Glutamatergic neuron (in vitro differentiated cells): ENCODE results near the gene SLC39A3. TPM values are rescaled to one million over a fixed set of nuclear protein-coding genes. Genes with fewer than 3 reads are reported as not detected.

Source experiments
- DNase-seq: peaks from one replicate; pipeline ENCODE4 v3.0.0; 2022
- H3K27ac Mint-ChIP-seq: one replicate; pipeline ENCODE4 v1.8.0; 2020; ENCODE audit warnings: mild to moderate bottlenecking, mixed read lengths, inconsistent platforms; ENCODE audit not compliant: unreplicated experiment
- H3K27me3 Mint-ChIP-seq: one replicate; pipeline ENCODE4 v1.8.0; 2020; ENCODE audit warnings: mild to moderate bottlenecking, moderate library complexity, mixed read lengths, inconsistent platforms; ENCODE audit not compliant: unreplicated experiment
- H3K36me3 Mint-ChIP-seq: one replicate; pipeline ENCODE4 v1.8.0; 2020; ENCODE audit warnings: mild to moderate bottlenecking, mixed read lengths, inconsistent platforms; ENCODE audit not compliant: unreplicated experiment
- H3K4me1 Mint-ChIP-seq: one replicate; pipeline ENCODE4 v1.8.0; 2020; ENCODE audit warnings: mild to moderate bottlenecking, low read depth, mixed read lengths, inconsistent platforms; ENCODE audit not compliant: unreplicated experiment
- H3K4me3 Mint-ChIP-seq: one replicate; pipeline ENCODE4 v1.8.0; 2020; ENCODE audit warnings: mild to moderate bottlenecking, mixed read lengths, inconsistent platforms; ENCODE audit not compliant: unreplicated experiment
- H3K9me3 Mint-ChIP-seq: one replicate; pipeline ENCODE4 v1.8.0; 2020; ENCODE audit warnings: mild to moderate bottlenecking, moderate library complexity, mixed read lengths, inconsistent platforms; ENCODE audit not compliant: unreplicated experiment
- total RNA-seq: library from RNA; stranded (reverse); fragmentation: NEBNext Ultra II Directional; extraction: Animal tissue kit (Norgen Biotek cat#: 25700); gene quantifications from one replicate; pipeline ENCODE4 v1.2.1, GENCODE V29; 2021; ENCODE audit not compliant: unreplicated experiment
- TF ChIP-seq, protein P1 (sequence below): fragments of 200-600 bp; sonication (generic); IDR thresholded peaks from one replicate; pipeline ENCODE4 v1.5.0; 2021; ENCODE audit not compliant: partially characterized antibody, unreplicated experiment

SLC39A3 gene
- total RNA-seq, 1 donor from 2014 or later, result 40.8 TPM

DNA sequence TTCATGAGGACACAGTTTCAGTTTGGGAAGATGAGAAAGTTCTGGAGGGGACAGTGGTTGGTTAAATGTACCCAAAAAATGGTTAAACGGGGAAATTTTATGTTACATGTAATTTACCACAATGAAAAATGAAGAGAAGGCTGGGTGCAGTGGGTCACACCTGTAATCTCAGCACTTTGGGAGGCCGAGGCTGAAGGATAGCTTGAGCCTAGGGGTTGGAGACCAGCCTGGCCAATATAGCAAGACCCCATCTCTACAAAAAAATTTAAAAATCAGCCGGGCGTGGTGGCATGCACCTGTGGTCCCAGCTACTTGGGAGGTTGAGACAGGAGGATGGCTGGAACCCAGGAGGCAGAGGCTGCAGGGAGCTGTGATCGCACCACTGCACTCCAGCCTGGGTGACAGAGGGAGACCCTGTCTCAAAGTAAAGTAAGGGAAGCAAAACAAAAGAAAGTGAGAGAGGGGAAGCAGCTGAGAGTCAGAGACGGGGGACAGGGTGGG lies 54.6 kb downstream of the SLC39A3 start:
- no peak overlapping the region for H3K27ac Mint-ChIP-seq
- TF ChIP-seq, protein P1, sequence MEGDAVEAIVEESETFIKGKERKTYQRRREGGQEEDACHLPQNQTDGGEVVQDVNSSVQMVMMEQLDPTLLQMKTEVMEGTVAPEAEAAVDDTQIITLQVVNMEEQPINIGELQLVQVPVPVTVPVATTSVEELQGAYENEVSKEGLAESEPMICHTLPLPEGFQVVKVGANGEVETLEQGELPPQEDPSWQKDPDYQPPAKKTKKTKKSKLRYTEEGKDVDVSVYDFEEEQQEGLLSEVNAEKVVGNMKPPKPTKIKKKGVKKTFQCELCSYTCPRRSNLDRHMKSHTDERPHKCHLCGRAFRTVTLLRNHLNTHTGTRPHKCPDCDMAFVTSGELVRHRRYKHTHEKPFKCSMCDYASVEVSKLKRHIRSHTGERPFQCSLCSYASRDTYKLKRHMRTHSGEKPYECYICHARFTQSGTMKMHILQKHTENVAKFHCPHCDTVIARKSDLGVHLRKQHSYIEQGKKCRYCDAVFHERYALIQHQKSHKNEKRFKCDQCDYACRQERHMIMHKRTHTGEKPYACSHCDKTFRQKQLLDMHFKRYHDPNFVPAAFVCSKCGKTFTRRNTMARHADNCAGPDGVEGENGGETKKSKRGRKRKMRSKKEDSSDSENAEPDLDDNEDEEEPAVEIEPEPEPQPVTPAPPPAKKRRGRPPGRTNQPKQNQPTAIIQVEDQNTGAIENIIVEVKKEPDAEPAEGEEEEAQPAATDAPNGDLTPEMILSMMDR, result no peak
- peaks cover 5% of the 10 kb centered on the region for H3K27me3 Mint-ChIP-seq
- DNase-seq, result no peak
- H3K36me3 Mint-ChIP-seq, result no peaks in the 10 kb centered on the region
- H3K9me3 Mint-ChIP-seq, result peaks cover 2% of the 10 kb centered on the region
- H3K4me3 Mint-ChIP-seq, result no peak overlapping the region
- no peaks in the 10 kb centered on the region for H3K4me1 Mint-ChIP-seq

DNA sequence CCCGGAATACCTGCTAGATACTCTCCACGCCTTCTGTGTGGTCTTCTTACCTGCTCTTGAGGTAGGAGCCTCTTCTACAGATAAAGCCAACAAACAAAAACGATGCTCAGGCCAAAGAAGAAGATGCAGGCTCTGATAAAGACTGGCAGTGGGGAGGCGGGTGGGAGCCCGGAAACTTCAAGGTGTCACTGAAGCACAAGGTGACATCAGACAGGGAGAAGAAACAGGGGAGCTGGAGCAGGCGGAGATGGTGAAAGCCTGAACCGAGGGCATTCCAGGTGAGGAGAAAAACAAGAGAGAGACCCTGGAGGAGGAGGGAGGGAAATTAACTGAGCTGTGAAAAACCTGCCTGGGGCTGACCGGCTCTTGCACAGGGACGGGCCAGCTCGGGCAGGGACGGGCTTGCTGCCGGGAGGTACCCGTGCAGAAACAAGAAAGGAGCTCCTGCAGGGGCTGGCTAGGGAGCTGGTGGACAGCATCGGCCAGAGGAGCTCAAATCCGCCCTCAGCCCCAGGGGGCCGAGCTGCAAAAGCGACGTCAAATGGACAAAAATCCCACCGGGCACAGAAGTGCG lies 56.3 kb downstream of the SLC39A3 start:
- Mint-ChIP-seq H3K36me3 (no peaks in the 10 kb centered on the region), H3K4me3 (no peak overlapping the region), H3K9me3 (peaks cover 2% of the 10 kb centered on the region), H3K27ac (no peak overlapping the region), H3K4me1 (no peaks in the 10 kb centered on the region), H3K27me3 (peaks cover 5% of the 10 kb centered on the region)
- TF ChIP-seq, protein P1, result no peak
- no peak for DNase-seq

Other genes with a start within 250 kb of the SLC39A3 start
- gene GNG7, start 37.3 kb downstream of the SLC39A3 start, total RNA-seq, result 8.0 TPM
- gene DIRAS1, start 18.6 kb downstream of the SLC39A3 start, total RNA-seq, result 47.1 TPM
- 90.6 TPM for gene SGTA, start 43.3 kb upstream of the SLC39A3 start, total RNA-seq
- gene THOP1, start 45.5 kb upstream of the SLC39A3 start, total RNA-seq, result 64.0 TPM
- gene ZNF554, start 79.9 kb upstream of the SLC39A3 start, total RNA-seq, result 5.8 TPM
- 8.4 TPM for gene ZNF555, start 101.5 kb upstream of the SLC39A3 start, total RNA-seq
- not detected for gene ZNF556, start 127.3 kb upstream of the SLC39A3 start, total RNA-seq
- 2.7 TPM for gene ZNF57, start 160.9 kb upstream of the SLC39A3 start, total RNA-seq
- 4.8 TPM for gene ZNF77, start 205.0 kb upstream of the SLC39A3 start, total RNA-seq
- not detected for gene TLE6, start 237.5 kb upstream of the SLC39A3 start, total RNA-seq